Fibroblast of skin of left biceps (primary cell): ENCODE results near the gene SPAG16.

Source experiments
- DNase-seq, 2 experiments: peaks; one replicate each; pipeline ENCODE4 v3.0.0-alpha.2; 2013; ENCODE audit warnings: low read depth in 2 of 2

SPAG16 gene

DNA sequence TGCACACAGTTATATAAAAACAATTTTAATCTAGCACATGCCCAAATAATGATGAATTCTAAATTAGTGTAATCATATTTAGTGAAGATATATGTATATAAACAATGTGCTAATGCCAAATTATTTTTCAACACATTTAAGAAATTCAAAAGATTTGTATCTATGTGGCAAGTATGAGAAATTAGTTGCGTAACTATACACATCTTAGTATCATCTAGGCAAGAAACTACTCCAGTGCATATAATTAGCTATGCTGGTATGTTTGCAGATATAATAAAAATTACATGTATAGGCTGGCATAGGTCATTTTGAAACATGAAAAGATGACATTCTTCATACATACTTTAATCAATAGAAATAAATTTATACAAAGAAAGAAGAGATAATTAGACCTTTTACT lies 874.6 kb downstream of the SPAG16 start:
- DNase-seq = no peak

DNA sequence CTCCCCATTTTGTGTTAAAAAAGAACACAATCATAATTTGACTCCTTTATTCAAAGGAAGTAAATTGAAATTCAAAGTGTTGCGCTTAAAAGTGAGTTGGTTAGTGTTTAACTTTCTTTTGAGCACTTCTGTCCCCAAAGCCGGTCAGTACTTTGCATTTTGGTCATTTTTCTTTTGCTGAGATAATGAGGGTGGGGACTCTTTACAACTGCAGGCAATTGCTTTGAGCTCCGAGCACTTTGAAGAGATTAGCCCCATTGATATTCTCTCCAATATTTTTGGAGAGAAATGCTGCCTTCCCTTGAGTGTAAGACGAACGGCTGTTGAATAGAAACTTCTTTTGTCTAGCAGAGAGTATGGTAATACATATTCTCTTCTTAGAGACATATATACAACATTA lies 885.0 kb downstream of the SPAG16 start:
- no peak for DNase-seq

DNA sequence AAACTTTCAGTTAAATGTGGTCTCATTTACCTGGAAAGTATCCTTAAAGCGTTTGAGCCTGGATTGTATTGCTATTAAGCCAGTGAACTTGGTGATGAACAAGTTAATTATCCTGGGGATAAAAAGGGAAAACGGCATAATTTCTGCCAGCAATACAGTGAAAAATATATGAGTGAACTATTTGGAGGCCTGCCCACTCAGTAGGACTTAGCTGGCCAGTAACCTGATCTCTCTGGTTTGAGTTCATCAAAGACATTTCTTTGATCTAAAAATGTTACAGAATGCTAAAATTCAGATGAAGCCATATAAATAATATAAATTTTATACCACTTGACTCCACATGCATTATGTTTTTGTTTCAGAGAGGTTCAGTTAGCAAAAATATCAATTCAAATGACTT lies 885.5 kb downstream of the SPAG16 start:
- no peak for DNase-seq

DNA sequence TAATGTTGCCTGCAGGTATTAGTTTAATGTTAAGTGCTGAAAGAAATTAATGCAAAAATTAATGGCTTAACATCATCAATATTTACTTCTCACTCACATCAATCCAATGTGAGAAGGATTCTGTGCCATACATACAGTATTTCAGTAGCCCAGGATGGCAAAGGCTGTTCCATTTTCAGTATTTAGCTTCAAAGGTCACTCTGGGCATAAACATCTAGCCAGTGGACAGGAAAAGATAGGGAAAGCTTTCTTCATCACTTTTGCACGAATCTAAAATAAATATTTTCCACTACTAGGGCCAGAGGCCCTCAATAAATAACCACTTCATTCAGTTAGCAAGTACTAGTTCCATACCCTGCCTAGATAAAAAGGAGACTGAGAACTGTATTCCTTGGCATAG lies 890.3 kb downstream of the SPAG16 start:
- DNase-seq = no peak

DNA sequence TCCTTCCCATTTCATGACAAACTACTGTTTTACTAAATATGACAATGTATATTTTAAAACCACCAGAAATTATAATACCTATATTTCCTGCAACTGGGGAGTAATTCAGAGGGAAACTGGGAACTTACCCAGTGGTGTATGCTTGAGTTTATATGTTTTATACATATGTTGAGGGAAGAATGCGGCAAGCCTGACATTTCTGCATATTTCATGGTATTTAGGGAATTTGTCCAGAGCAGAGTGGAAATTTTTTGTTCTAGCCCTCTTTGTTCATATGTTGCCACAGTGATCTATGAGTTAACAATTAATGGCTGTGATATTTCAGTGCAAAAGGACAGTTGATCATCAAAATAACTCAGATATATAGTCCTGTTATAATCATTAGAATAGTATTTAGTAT lies 895.8 kb downstream of the SPAG16 start:
- DNase-seq = no peak

DNA sequence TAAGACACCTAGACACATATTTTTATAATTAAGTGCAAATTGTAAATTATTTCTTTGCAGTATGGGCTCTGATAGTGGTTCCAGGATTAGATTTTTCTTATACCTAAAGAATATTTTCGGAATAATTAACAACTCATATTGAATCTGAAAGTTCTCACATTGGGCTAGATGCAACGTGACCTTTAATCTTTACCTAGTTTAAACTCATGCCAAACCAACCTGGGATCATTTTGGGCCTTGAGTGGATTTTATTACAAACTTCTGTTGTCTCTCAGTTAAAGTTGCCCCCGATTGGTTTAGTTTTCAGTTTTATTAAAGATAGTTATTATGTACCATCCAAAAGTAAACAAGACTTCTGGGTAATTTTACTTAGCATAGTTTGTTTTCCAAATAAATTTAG lies 896.4 kb downstream of the SPAG16 start:
- DNase-seq = no peak

DNA sequence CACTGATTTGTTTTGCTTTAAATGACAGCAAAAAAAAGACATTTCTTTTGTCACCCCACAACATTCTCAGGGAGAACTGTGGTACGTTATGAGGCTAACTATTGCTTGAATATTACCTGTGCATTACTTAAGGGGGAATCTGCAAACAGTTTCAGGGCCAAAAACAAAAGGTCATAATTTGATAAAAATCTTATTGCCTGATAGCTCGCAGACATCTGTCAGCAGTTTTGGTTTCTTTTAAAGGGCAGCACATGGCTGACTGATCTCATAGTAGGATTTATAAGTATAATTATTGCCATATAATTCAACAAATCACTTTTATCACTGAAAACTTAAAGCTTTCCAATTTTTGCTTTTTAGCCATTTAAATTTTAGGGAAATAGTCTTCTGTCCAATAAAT lies 900.2 kb downstream of the SPAG16 start:
- DNase-seq = no peak

DNA sequence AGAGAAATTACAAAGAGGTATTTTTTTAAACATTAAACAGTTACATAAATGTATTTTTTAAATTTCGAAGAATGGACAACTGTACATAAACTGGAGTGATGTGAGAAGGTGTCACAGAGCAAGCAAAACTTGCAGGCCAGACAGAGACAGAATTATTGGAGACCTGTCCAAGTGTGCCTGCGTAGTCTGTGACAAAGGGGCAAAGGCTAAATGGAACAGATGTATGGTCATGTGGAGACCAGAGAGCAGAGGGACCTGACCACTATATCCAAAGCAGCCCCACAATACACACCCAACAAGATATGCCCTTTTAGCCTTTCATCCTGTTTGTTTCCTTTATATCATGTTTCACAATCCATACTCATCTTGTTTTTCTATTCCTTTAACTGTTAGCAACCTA lies 901.3 kb downstream of the SPAG16 start:
- no peak for DNase-seq

DNA sequence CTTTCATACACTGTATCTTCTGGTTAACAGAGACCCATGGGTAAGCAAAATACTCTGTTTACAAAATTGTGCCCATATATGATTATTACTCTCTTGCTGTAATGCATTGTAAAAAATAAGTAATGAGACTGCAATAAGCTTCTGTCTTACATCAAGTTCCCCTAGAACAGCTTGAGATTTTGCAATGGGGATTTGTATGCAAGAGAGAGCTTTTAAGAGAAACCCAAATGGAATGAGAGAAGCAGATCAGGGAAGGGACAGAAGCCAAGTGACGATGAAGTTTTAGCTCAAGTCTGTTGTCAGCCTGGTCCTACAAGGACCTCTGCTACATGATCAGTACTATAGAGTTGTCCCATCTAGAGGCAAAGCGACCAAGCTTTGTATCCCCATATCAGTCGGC lies 908.4 kb downstream of the SPAG16 start:
- DNase-seq = no peak

DNA sequence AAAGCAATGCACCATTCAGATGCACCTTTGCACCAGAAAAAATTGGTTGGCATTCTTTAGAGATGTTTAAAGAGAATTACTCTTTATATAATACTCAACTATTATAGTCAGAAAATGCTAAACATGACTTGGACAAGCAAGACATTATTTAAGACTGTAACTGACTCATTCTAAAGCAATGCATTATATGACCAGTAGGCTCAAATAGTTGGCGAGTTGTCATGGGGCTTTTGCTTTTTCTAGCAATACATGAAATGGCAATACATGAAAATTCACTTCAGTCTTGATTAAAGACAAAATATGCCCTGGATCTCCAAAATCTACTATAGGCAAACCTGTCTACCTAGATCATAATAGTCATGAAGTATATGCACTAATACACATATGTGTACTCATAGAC lies 909.7 kb downstream of the SPAG16 start:
- peak; percentile 45 to 50 for DNase-seq

DNA sequence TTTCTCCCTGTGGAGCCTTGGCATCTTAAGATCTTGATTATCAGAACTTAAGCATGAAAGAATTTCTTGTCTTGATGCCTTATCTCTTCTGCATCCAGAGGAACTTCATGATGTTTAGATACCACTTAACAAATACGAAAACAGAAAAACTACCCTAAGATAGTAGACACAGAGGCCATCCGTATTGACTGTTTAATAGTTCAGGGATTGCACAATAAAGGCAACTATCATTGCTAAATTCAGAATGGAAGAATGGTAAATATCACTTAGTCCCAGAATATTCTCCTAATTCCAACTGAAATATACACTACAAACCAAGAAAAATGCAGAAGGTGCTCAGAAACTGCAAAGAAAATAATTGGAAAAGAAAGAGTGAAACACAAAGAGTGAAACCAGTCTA lies 912.0 kb downstream of the SPAG16 start:
- DNase-seq = no peak

DNA sequence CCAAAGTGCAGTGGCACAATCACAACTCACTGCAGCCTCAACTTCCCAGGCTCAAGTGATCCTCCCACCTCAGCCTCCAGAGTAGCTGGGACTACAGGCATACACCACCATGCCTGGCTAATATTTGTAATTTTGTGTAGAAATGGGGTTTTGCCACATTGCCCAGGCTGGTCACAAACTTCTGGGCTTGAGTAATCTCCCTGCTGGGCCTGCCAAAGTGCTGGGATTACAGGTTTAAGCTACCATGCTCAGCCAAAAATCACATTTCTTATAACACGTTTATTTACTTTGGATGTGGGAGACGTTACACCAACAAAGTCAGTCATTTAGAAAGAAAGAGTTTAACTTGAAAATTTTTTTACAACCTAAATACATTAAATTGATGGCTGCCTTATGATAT lies 917.6 kb downstream of the SPAG16 start:
- no peak for DNase-seq

DNA sequence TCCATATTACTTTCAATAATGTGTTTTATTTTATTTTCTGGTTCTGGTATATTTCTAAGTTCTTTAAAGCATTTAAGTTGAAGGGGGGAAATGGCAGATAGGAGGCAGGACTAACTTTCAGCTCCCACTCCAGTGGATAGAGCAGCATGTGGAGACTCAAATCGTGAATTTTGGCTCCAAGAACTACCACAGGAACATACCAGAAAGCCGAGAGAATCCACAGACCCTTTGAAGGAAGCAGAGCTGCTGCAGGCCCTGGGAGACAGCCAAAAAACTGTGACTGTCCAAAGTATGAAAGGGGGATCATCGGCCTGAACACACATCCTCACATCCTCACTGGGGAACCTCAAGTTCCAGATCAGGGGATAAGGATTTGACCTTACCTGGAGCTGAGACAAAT lies 919.0 kb downstream of the SPAG16 start:
- peak in 1 of 2 experiments; percentile 10 for DNase-seq

DNA sequence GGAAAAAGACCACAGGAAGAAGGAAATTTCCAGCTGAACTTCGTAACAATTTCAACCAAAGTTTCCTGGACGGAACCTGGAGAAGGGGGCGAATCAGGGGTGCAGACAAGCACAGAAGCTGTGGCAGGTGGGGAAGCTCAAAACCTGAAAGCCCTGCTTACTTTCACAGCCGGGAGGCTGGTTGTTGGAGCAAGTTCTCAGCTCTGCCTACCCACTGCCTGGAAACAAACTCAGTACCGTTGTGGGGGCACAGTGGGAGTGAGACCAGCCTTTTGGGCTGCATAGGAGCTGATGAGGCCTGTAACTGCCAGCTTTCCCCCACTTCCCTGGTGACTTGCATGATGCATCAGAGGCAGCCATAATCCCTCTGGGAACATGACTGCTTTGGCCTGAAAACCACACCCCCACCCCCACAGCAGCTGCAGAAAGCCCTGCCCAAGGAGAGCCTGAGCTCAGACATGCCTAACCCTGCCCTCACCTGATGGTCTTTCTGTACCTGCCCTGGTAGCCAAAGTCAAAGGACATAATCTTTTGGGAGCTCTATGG lies 919.6 kb downstream of the SPAG16 start:
- no peak for DNase-seq

DNA sequence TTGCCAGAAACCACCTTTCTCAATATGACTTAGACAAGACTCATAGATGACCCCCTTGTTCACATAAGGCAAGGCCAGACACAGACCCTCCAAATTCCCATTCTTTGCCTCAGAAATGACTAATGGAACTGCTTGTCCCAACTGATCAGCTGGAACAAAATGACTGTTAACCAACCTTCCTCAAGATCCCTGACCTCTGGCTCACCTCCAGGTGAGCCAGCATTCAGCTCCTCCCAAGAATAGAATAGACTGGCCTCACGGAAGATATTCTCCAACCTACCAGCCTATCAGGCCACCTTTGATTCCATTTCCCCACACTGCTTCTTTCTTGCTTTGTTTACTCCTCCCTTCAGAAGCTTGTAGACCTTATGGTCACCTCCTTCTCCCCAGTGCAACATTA lies 930.8 kb downstream of the SPAG16 start:
- DNase-seq = no peak

DNA sequence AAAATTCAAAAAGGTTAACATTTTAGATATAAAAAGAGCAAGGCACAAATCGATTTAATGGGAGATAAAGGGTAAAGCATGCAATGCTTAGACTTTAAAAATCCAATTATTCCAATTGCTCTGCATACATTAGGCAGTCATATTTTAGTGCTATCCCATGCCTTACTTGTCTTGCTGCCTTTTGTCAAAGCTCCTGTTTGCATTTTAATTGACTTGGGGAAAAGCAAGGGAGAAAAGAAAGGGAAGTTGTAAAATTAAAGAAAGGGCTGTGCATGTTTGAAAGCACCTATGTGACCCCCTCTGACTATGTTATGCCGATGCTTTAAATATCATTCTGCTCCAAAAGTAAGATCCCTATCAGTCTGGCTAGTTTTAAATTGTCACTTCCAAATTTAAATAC lies 932.9 kb downstream of the SPAG16 start:
- no peak for DNase-seq

DNA sequence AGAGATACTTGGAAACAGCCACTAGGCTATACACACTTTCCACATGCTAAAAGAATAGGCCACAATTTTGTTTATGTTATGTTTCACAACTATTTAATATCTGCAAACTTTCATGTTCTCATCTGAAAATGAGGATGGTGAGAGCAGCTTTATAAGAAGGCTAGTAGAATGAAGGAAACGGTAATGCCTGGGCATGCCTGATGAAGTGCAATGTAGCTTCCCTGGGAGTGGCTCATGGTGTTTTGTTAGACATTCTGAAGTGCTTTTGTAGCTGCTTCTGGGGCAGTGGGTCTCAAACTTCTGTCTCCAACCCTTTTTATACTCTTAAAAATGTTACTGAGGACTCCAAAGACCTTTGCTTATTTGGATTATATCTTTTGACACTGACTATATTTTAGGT lies 933.3 kb downstream of the SPAG16 start:
- DNase-seq = no peak

DNA sequence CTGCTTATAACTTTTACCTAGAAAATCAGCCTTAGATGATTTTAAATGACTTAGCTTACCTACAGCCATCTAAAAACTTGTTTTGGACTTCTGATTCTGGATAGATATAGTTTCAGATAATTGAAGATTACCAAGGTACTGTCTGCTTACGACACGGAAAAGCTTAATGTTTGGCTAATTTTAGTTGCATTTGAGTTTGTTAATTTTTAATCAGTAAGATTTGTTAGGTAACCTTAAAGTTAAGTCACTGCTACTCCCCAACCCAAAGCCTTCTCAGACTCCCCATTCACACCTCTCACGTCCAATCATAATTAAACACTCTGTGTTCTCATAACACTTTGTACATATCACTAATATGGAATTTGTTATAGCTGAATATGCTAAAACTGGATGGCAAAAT lies 936.0 kb downstream of the SPAG16 start:
- no peak for DNase-seq

DNA sequence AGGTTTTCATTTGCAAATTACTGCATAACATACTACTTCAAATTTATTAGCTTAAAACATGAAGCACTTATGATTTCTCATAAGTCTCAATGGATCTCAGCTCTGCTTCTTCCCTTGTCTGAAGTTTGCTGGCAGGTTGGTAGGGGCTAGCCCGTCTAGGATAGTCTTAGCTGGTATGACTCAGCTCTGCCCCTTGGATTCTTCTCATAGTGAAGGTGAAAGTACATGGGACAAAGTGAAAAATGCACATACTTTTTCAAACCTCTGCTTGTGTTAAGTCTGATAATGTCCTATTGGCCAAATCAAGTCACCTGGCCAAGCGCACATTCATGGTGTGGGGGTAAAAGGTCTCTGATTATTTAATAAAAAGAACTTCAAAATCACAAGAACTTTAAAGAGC lies 941.8 kb downstream of the SPAG16 start:
- no peak for DNase-seq

DNA sequence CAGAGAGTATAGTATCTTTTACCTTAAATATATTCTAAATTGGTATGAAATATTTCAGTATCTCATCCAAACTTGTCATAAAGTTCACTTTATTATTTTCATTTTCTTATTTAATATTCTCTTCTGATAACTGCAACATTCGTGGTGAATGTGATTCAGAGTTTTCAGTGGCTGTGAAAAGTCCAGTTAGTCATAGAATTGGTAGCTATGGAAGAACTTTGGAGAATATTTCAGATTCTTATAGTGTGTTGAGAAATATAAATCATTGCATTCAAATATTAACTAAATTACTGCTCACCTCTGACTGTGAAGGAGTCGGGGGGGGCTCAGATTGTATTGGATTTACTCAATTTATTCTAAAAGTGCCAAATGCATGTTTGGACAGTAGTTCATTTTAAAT lies 948.0 kb downstream of the SPAG16 start:
- DNase-seq = no peak

DNA sequence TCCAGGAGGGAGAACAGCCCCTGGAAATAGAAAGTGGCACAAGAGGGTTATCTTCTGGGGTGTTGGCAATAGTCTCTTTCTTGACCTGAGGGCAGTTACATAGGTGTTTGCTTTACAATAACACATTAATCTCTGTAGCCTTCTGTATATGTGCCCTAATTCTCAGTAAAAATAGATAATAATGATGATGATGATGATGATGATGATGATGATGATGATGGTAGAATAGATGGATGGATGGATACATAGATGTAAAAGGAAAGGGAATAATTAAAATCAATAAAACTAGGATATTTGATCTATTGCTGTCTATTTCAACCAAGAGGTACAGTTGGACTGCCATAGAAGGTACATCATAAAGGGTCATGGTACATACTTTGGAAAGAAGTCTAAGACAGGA lies 948.9 kb downstream of the SPAG16 start:
- DNase-seq = no peak

DNA sequence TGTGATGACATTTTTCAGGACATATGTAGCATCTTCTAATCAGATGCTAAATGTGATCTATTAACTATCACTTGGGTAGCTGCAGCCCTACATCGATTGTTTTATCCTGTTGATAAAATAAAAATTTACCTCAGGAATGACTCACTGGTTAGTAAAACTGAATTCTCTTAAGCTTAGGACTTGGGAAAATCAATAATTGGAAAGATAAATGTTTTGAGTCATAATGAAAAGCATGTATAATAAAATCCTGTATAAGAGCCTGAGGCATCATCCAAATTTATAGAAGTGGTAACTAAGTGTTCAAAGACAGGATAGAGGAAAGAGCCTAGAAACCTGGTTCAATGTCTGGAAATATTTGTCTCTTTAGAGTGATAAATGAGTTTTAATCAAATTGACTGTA lies 958.5 kb downstream of the SPAG16 start:
- DNase-seq = no peak

DNA sequence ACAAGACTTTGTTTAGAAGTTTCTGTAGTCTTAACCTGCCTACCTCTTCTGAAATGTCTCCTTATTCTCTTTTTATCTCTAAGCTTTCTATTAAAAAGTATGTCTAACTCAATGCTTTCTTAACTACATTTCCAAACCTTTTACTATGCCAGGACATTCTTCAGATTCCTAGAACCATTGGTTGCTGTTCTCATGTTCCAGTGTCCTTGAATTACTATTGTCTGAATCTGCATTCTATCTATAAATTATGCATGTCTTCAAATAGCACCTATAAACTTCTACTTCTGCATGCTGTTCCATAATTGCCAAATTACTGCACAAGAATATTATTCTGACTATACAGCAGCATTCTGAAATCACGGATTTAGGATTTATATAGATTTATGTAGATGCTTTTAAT lies 960.6 kb downstream of the SPAG16 start:
- no peak for DNase-seq

DNA sequence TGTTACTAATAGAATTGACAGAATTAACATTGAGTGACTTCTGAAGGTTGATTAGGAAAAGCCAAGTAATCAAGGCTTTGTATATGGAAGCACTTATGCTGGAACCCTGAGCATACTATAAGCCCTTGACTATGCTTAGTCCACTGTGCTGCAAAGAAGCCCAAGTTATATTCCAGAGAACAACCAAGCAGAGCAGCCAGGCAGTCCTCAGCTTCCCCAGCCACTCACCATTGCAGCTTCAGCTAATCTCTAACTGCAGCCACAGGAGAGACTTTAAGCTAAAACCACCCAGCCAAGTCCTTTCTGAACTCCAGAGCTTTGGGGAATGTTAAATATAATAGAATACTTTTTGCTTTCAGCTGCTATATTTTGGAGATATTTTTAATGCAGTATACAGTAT lies 962.2 kb downstream of the SPAG16 start:
- no peak for DNase-seq

DNA sequence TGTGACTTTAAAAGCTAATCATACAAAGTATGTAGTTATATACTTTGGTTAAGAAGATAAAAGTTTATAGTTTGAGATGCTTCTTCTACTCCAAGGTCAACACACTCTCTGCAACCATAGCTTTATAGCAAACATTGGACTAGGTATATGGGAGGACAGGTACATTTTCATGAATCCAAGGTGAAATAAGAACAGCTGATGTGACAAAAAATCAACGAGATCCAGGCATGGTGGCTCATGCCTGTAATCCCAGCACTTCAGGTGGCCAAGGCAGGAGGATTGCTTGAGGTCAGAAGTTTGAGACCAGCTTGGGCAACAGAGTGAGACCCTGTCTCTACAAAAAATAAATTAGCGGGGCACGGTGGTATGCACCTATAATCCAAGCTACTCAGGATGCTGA lies 963.3 kb downstream of the SPAG16 start:
- DNase-seq = no peak
